B cell (primary cell): ENCODE measurements around the gene U2AF2. TPM values are rescaled to one million over a fixed set of nuclear protein-coding genes. Genes with fewer than 3 reads are reported as not detected.
"Not testable (repeated sequence)": the region's sequence is repeated elsewhere in the genome, so short reads cannot be mapped to it uniquely, and the experiment has no call there.

Experiments
- ATAC-seq: fragments of 200-7000 bp; cut with Tn5 transposase; one replicate; pipeline ENCODE4 v1.10.0; 2021; ENCODE audit warnings: low read depth, mild to moderate bottlenecking, moderate number of reproducible peaks, moderate library complexity
- CTCF ChIA-PET: fragments of 350-600 bp; sonication (Branson Sonifier 250); formaldehyde crosslinking; loops from one replicate; lab custom pipeline; 2021; ENCODE audit warnings: antibody characterized with exemption, inconsistent platforms; lab: Charles Lee
- POLR2A ChIA-PET: fragments of 350-600 bp; sonication (Branson Sonifier 250); formaldehyde crosslinking; loops from one replicate; lab custom pipeline; 2021; ENCODE audit warnings: antibody characterized with exemption; lab: Charles Lee
- DNase-seq: peaks from one replicate; pipeline ENCODE4 v3.0.0; 2013
- H2AFZ ChIP-seq: 2 replicates; pipeline ENCODE4 v1.6.1; 2012; ENCODE audit warnings: mild to moderate bottlenecking, low read depth, low read length; ENCODE audit not compliant: insufficient read depth, poor library complexity, severe bottlenecking
- H3K27ac ChIP-seq, 2 donors: 1 replicate in 1 of 2; 2 replicates in 1 of 2; pipeline ENCODE4 v1.5.1; 2012 to 2013; ENCODE audit warnings: low read length in 2 of 2, mild to moderate bottlenecking in 2 of 2, moderate library complexity in 1 of 2
- H3K27me3 ChIP-seq, 4 experiments: fragments of 200-600 bp in 1 of 4; sonication (generic) in 1 of 4; replicated peaks in 1 of 4; 1 replicate in 2 of 4; 2 replicates in 2 of 4; pipeline versions ENCODE4 v1.6.1 to v1.7.0; 2013 to 2016; ENCODE audit warnings: low read length in 3 of 4, mild to moderate bottlenecking in 2 of 4, mixed read lengths in 1 of 4, moderate library complexity in 1 of 4; ENCODE audit not compliant: insufficient read depth in 4 of 4, control insufficient read depth in 3 of 4; ENCODE audit errors: control extremely low read depth in 1 of 4
- H3K36me3 ChIP-seq, 2 experiments: replicated peaks in 1 of 2; 1 replicate in 1 of 2; 2 replicates in 1 of 2; pipeline versions ENCODE4 v1.6.1 to v1.7.1; 2013; ENCODE audit warnings: low read length in 1 of 2; ENCODE audit not compliant: insufficient read depth in 2 of 2, control insufficient read depth in 1 of 2; ENCODE audit errors: control extremely low read depth in 1 of 2, extremely low read depth in 1 of 2
- H3K4me1 ChIP-seq, 2 donors: fragments of 200-600 bp in 1 of 2; sonication (generic) in 1 of 2; 1 replicate in 1 of 2; 2 replicates in 1 of 2; pipeline versions ENCODE4 v1.5.1 to v1.6.1; 2013 to 2017; ENCODE audit warnings: low read length in 2 of 2; ENCODE audit not compliant: control insufficient read depth in 2 of 2, insufficient read depth in 2 of 2
- H3K4me2 ChIP-seq: replicated peaks from 2 replicates; pipeline ENCODE3; 2012; ENCODE audit warnings: mild to moderate bottlenecking, low read depth, low read length; ENCODE audit not compliant: poor library complexity, severe bottlenecking
- H3K4me3 ChIP-seq, 5 experiments: fragments of 200-600 bp in 1 of 5; sonication (generic) in 1 of 5; 1 replicate in 3 of 5; 2 replicates in 2 of 5; pipeline versions ENCODE4 v1.5.1 to v1.7.0; 2011 to 2016; ENCODE audit warnings: low read length in 4 of 5, mild to moderate bottlenecking in 4 of 5, low read depth in 2 of 5, control low read depth in 1 of 5, moderate library complexity in 1 of 5; ENCODE audit not compliant: insufficient read depth in 1 of 5; ENCODE audit errors: control extremely low read depth in 1 of 5, extremely low read depth in 1 of 5
- H3K79me2 ChIP-seq: fragments of 200-600 bp; sonication (generic); one replicate; pipeline ENCODE4 v1.6.0; 2016; ENCODE audit warnings: low read length; ENCODE audit not compliant: control insufficient read depth, insufficient read depth
- H3K9ac ChIP-seq: fragments of 200-600 bp; sonication (generic); 2 replicates; pipeline ENCODE4 v1.6.1; 2017; ENCODE audit warnings: mild to moderate bottlenecking, low read length, moderate library complexity
- H3K9me3 ChIP-seq, 3 donors: one replicate each; pipeline versions ENCODE4 v1.6.1 to v1.7.1; 2013; ENCODE audit warnings: low read length in 2 of 3; ENCODE audit not compliant: control insufficient read depth in 2 of 3, insufficient read depth in 1 of 3; ENCODE audit errors: control extremely low read depth in 1 of 3
- H4K20me1 ChIP-seq: 2 replicates; pipeline ENCODE4 v1.6.0; 2012; ENCODE audit warnings: mild to moderate bottlenecking, low read length; ENCODE audit not compliant: insufficient read depth, control insufficient read depth, poor library complexity, severe bottlenecking
- H3K27ac Mint-ChIP-seq: one replicate; pipeline ENCODE4 v1.8.0; 2021; ENCODE audit warnings: mixed read lengths
- H3K27me3 Mint-ChIP-seq: one replicate; pipeline ENCODE4 v1.8.0; 2021; ENCODE audit warnings: mixed read lengths
- H3K4me1 Mint-ChIP-seq: one replicate; pipeline ENCODE4 v1.8.0; 2021; ENCODE audit warnings: mixed read lengths
- H3K4me3 Mint-ChIP-seq: one replicate; pipeline ENCODE4 v1.8.0; 2021; ENCODE audit warnings: mixed read lengths
- H3K9me3 Mint-ChIP-seq: one replicate; pipeline ENCODE4 v1.8.0; 2022; ENCODE audit warnings: mixed read lengths; ENCODE audit not compliant: insufficient read depth
- EZH2 ChIP-seq: IDR thresholded peaks from 2 replicates; pipeline ENCODE4 v1.6.1; 2012; ENCODE audit warnings: borderline replicate concordance, low read depth, mild to moderate bottlenecking, moderate library complexity, low read length; ENCODE audit not compliant: insufficient read depth, poor library complexity, severe bottlenecking
- WGBS: methylation state at CpG from one replicate; pipeline ENCODE4 v1.1.5; 2013; ENCODE audit warnings: missing lambda C conversion rate; ENCODE audit not compliant: insufficient coverage; 5-methylcytosine and 5-hydroxymethylcytosine counted together
- intact Hi-C: fragments of 100-400 bp; cut with micrococcal nuclease; formaldehyde crosslinking; loops from one replicate; pipeline ENCODE4 v1.10.0; 2022
- polyA plus RNA-seq: library from polyadenylated mRNA; depleted of rRNA; stranded (reverse); fragments of >200 nt; gene quantifications from 2 replicates; pipeline ENCODE4 v1.2.3, GENCODE V29; 2012
- total RNA-seq, 2 donors: library from RNA; stranded (reverse); fragments of 120-200 nt in 1 of 2; gene quantifications; 1 replicate in 1 of 2; 2 replicates in 1 of 2; pipeline versions ENCODE4 v1.2.3 to v1.2.4, GENCODE V29; 2013 to 2022
- TF ChIP-seq, protein P1 (sequence below): fragments of 200-600 bp; IDR thresholded peaks from one replicate; pipeline ENCODE4 v1.8.0; 2022; ENCODE audit warnings: antibody characterized with exemption, mild to moderate bottlenecking

U2AF2 gene
- total and polyA plus RNA-seq, 2 donors (not counting 1 experiment from before 2014, with no cell fraction given) = 275 to 300 TPM

DNA sequence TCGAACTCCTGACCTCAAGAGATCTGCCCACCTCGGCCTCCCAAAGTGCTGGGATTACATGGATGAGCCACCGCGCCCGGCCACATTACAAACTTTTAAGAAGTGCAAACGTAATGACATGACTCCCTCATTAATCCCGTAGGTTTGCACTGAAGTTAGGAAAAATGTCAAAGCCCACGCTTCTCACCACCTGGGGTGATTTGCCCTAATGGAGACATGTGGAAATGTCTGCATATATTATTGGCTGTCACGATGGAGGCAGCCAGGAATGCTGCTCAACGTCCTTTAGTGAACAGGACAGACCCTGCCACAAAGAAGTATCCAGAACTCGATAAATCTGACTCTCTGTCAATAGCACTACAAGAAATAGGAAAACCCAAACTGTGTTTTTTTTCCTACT is 62.4 kb downstream of the U2AF2 start:
- ATAC-seq (no peak), DNase-seq (no peak)
- no peak overlapping the region for H3K4me3 ChIP-seq
- ChIA-PET CTCF (no interaction called here), POLR2A (no interaction called here)
- H3K27me3 ChIP-seq = peaks cover 0 to 28% (median 6%) of the 10 kb centered on the region in 4 experiments
- no peaks in the 10 kb centered on the region for H3K36me3 ChIP-seq
- 80% methylated on average over 11 of the region's 11 CpGs for WGBS
- Mint-ChIP-seq H3K4me1 (no peaks in the 10 kb centered on the region), H3K27ac (no peak overlapping the region), H3K27me3 (peaks cover 53% of the 10 kb centered on the region), H3K4me3 (no peak overlapping the region), H3K9me3 (peaks cover 11% of the 10 kb centered on the region)
- H3K4me1 ChIP-seq = no peaks in the 10 kb centered on the region
- peaks cover 0 to 10% (median 10%) of the 10 kb centered on the region in 3 donors for H3K9me3 ChIP-seq
- H2AFZ ChIP-seq = no peak overlapping the region
- H3K4me2 ChIP-seq = no peak overlapping the region
- intact Hi-C loops = no loop called here
- no peak overlapping the region for H3K27ac ChIP-seq
- no peaks in the 10 kb centered on the region for H3K79me2 ChIP-seq
- no peak overlapping the region for H3K9ac ChIP-seq
- TF ChIP-seq, protein P1, sequence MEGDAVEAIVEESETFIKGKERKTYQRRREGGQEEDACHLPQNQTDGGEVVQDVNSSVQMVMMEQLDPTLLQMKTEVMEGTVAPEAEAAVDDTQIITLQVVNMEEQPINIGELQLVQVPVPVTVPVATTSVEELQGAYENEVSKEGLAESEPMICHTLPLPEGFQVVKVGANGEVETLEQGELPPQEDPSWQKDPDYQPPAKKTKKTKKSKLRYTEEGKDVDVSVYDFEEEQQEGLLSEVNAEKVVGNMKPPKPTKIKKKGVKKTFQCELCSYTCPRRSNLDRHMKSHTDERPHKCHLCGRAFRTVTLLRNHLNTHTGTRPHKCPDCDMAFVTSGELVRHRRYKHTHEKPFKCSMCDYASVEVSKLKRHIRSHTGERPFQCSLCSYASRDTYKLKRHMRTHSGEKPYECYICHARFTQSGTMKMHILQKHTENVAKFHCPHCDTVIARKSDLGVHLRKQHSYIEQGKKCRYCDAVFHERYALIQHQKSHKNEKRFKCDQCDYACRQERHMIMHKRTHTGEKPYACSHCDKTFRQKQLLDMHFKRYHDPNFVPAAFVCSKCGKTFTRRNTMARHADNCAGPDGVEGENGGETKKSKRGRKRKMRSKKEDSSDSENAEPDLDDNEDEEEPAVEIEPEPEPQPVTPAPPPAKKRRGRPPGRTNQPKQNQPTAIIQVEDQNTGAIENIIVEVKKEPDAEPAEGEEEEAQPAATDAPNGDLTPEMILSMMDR = no peak
- no peak for TF ChIP-seq EZH2
- H4K20me1 ChIP-seq = no peaks in the 10 kb centered on the region

GRCh38 chr19:55717879-55718711 is 63.3 kb downstream of the U2AF2 start:
- H3K4me3 Mint-ChIP-seq, H3K79me2 ChIP-seq, CTCF ChIA-PET, H3K9me3 Mint-ChIP-seq, H3K27ac ChIP-seq, H3K4me1 ChIP-seq, H3K4me2 ChIP-seq, H3K9ac ChIP-seq, DNase-seq, H3K4me3 ChIP-seq, ATAC-seq, H2AFZ ChIP-seq, H4K20me1 ChIP-seq, H3K4me1 Mint-ChIP-seq, H3K36me3 ChIP-seq, H3K27ac Mint-ChIP-seq, intact Hi-C loops, POLR2A ChIA-PET: not testable (repeated sequence)
- Histone ChIP-seq H3K9me3 (peaks cover 2 to 14% (median 10%) of the 10 kb centered on the region in 3 donors), H3K27me3 (peaks cover 0 to 28% (median 6%) of the 10 kb centered on the region in 4 experiments)
- WGBS = 63% methylated on average over 7 of the region's 13 CpGs
- peaks cover 57% of the 10 kb centered on the region for H3K27me3 Mint-ChIP-seq
